K562 (cell line): ENCODE measurements around the gene DDIT3. TPM values are rescaled to one million over a fixed set of nuclear protein-coding genes. Genes with fewer than 3 reads are reported as not detected.

Experiments used
- ATAC-seq: fragments of 200-7000 bp; cut with Tn5 transposase; 3 replicates; pipeline ENCODE4 v1.9.1; 2020; ENCODE audit warnings: moderate library complexity
- BruUV-seq: library from RNA; stranded (reverse); fragments of 400-500 nt; replicated peaks from 2 replicates; lab custom pipeline; 2021; lab: Mats Ljungman, UMichigan
- CTCF ChIA-PET: fragments of 300-600 bp; formaldehyde crosslinking; extraction: SDS; loops from one replicate; lab custom pipeline; 2021; ENCODE audit warnings: low intra/inter-chr PET ratio; lab: Yijun Ruan, JAX
- POLR2A ChIA-PET: fragments of 300-600, 350-650 bp; sonication (Branson Sonifier 250); formaldehyde crosslinking; extraction: SDS; loops from one replicate; lab custom pipeline; 2021; ENCODE audit warnings: antibody characterized with exemption, inconsistent platforms; lab: Yijun Ruan, JAX
- DNase-seq, 4 experiments: peaks; one replicate each; pipeline versions ENCODE4 v3.0.0 to v3.0.0-alpha.2; 2011 to 2018; ENCODE audit warnings: low spot score in 3 of 4, mixed read lengths in 3 of 4; ENCODE audit errors: extremely low read depth in 1 of 4
- FAIRE-seq: peaks from 2 replicates; lab custom pipeline; 2011; peaks lifted over from hg19 to GRCh38; lab: Jason Lieb, UNC
- H2AFZ ChIP-seq: 2 replicates; pipeline ENCODE4 v1.6.0; 2011; ENCODE audit warnings: low read depth, low read length, control low read depth, inconsistent platforms
- H3K27ac ChIP-seq: fragments of 200-600 bp; 3 replicates; pipeline ENCODE4 v1.8.0; 2011; ENCODE audit warnings: low read depth, mild to moderate bottlenecking, control low read depth, inconsistent platforms, low read length, moderate library complexity, mixed read lengths; ENCODE audit errors: extremely low read depth
- H3K27me3 ChIP-seq, 2 experiments: fragments of 300-600 bp in 1 of 2; 2 replicates in 1 of 2; 3 replicates in 1 of 2; pipeline versions ENCODE4 v1.6.0 to v1.8.0; 2011; ENCODE audit warnings: inconsistent platforms in 2 of 2, low read length in 2 of 2, mild to moderate bottlenecking in 1 of 2, mixed read lengths in 1 of 2, moderate library complexity in 1 of 2; ENCODE audit not compliant: control insufficient read depth in 2 of 2, insufficient read depth in 2 of 2
- H3K36me3 ChIP-seq: fragments of 300-600 bp; 3 replicates; pipeline ENCODE4 v1.8.0; 2011; ENCODE audit warnings: mild to moderate bottlenecking, low read length, inconsistent platforms; ENCODE audit not compliant: control insufficient read depth, insufficient read depth
- H3K4me1 ChIP-seq, 2 experiments: fragments of 200-600 bp in 1 of 2; replicated peaks in 1 of 2; 2 replicates in 1 of 2; 3 replicates in 1 of 2; pipeline versions ENCODE4 v1.5.1 to v1.8.0; 2011; ENCODE audit warnings: inconsistent platforms in 2 of 2, low read length in 2 of 2, mild to moderate bottlenecking in 1 of 2, mixed read lengths in 1 of 2, moderate library complexity in 1 of 2; ENCODE audit not compliant: control insufficient read depth in 2 of 2, insufficient read depth in 2 of 2
- H3K4me2 ChIP-seq: 2 replicates; pipeline ENCODE4 v1.6.1; 2011; ENCODE audit warnings: low read length, control low read depth, inconsistent platforms, mixed read lengths; ENCODE audit not compliant: insufficient read depth
- H3K4me3 ChIP-seq: fragments of 200-600 bp; sonication (generic), shearing (Covaris generic); 2 replicates; pipeline ENCODE4 v1.5.1; 2016; ENCODE audit warnings: control low read depth, inconsistent platforms
- H3K79me2 ChIP-seq: fragments of 200-600 bp; 3 replicates; pipeline ENCODE4 v1.8.0; 2011; ENCODE audit warnings: low read length, inconsistent platforms; ENCODE audit not compliant: control insufficient read depth, insufficient read depth
- H3K9ac ChIP-seq, 2 experiments: 2 replicates each; pipeline versions ENCODE4 v1.6.0 to v1.6.1; 2011; ENCODE audit warnings: low read depth in 2 of 2, low read length in 2 of 2, control low read depth in 1 of 2, inconsistent platforms in 1 of 2, mild to moderate bottlenecking in 1 of 2, mixed read lengths in 1 of 2; ENCODE audit not compliant: insufficient read depth in 1 of 2
- H3K9me1 ChIP-seq: one replicate; pipeline ENCODE4 v1.6.0; 2011; ENCODE audit warnings: inconsistent platforms, mild to moderate bottlenecking, low read length, moderate library complexity; ENCODE audit not compliant: control insufficient read depth, insufficient read depth
- H3K9me3 ChIP-seq: replicated peaks from 2 replicates; pipeline ENCODE4 v1.5.1; 2011; ENCODE audit warnings: low read depth, low read length, inconsistent platforms; ENCODE audit not compliant: control insufficient read depth, insufficient read depth
- H4K20me1 ChIP-seq: replicated peaks from 2 replicates; pipeline ENCODE4 v1.6.1; 2011; ENCODE audit warnings: low read length, inconsistent platforms, mixed read lengths; ENCODE audit not compliant: control insufficient read depth, insufficient read depth
- FOXA3 ChIP-seq, 2 experiments: fragments of 450-650 bp in 1 of 2; sonication (generic) in 1 of 2; formaldehyde crosslinking; IDR thresholded peaks in 1 of 2; conservative IDR thresholded peaks in 1 of 2; 2 replicates each; pipeline versions ENCODE4 v1.4.0 to v1.8.0; 2020 to 2022; ENCODE audit warnings: mild to moderate bottlenecking in 2 of 2, missing genetic modification reagents in 1 of 2
- GABPB1 ChIP-seq: sonication (generic); formaldehyde crosslinking; IDR thresholded peaks from 2 replicates; pipeline ENCODE4 v1.8.0; 2022; ENCODE audit warnings: mild to moderate bottlenecking, missing genetic modification reagents
- GTF2F1 ChIP-seq: IDR thresholded peaks from 2 replicates; pipeline ENCODE4 v1.6.1; 2011; ENCODE audit warnings: low read depth, low read length, improper control_type of control experiment
- MYNN ChIP-seq, 2 experiments: sonication (generic); formaldehyde crosslinking in 1 of 2; IDR thresholded peaks; 2 replicates each; pipeline versions ENCODE4 v1.5.0 to v1.6.1; 2016 to 2020; ENCODE audit warnings: antibody characterized with exemption in 1 of 2, missing genetic modification reagents in 1 of 2
- NCOA2 ChIP-seq, 2 experiments: fragments of 450-650 bp; IDR thresholded peaks; 2 replicates each; pipeline ENCODE4 v1.6.1; 2018; ENCODE audit warnings: mild to moderate bottlenecking in 2 of 2, moderate library complexity in 1 of 2; ENCODE audit not compliant: partially characterized antibody in 2 of 2
- NR2C1 ChIP-seq, 2 experiments: fragments of 450-650 bp; IDR thresholded peaks; 2 replicates each; pipeline ENCODE4 v1.6.1; 2017; ENCODE audit warnings: mild to moderate bottlenecking in 2 of 2, antibody characterized with exemption in 1 of 2, inconsistent platforms in 1 of 2, missing compliant biosample characterization in 1 of 2, missing genetic modification characterization in 1 of 2
- POLR2AphosphoS5 ChIP-seq: IDR thresholded peaks from 2 replicates; pipeline ENCODE4 v1.6.1; 2011; ENCODE audit warnings: mild to moderate bottlenecking, low read depth, low read length, moderate library complexity; ENCODE audit not compliant: control insufficient read depth, insufficient read depth
- POLR2B ChIP-seq: fragments of 450-650 bp; IDR thresholded peaks from 2 replicates; pipeline ENCODE4 v1.6.1; 2018; ENCODE audit warnings: low read depth; ENCODE audit not compliant: partially characterized antibody
- PYGO2 ChIP-seq: fragments of 450-650 bp; IDR thresholded peaks from 2 replicates; pipeline ENCODE4 v1.6.1; 2016; ENCODE audit warnings: mild to moderate bottlenecking, missing genetic modification characterization, moderate library complexity, missing compliant biosample characterization
- SMAD3 ChIP-seq: fragments of 450-650 bp; formaldehyde crosslinking; conservative IDR thresholded peaks from 2 replicates; pipeline ENCODE4 v1.4.0; 2020; ENCODE audit warnings: mild to moderate bottlenecking
- TAF9B ChIP-seq: fragments of 450-650 bp; IDR thresholded peaks from 2 replicates; pipeline ENCODE4 v1.6.1; 2018; ENCODE audit warnings: mild to moderate bottlenecking; ENCODE audit not compliant: partially characterized antibody
- ZBTB8A ChIP-seq: fragments of 450-650 bp; IDR thresholded peaks from 2 replicates; pipeline ENCODE4 v1.6.1; 2018; ENCODE audit warnings: mild to moderate bottlenecking, moderate library complexity; ENCODE audit not compliant: partially characterized antibody
- ZFX ChIP-seq: sonication (generic); formaldehyde crosslinking; IDR thresholded peaks from 2 replicates; pipeline ENCODE4 v1.8.0; 2022; ENCODE audit warnings: mild to moderate bottlenecking, missing genetic modification reagents, moderate library complexity
- ZKSCAN1 ChIP-seq: fragments of 150-350 bp; IDR thresholded peaks from 2 replicates; pipeline ENCODE4 v1.6.1; 2016; ENCODE audit warnings: low read depth, low read length
- WGBS: fragments of 100-300 bp; shearing (Covaris generic); methylation state at CpG from one replicate; pipeline ENCODE4 v1.1.6; 2016; ENCODE audit warnings: low coverage, mixed read lengths; ENCODE audit not compliant: insufficient coverage; ENCODE audit errors: missing lambda C conversion rate; 5-methylcytosine and 5-hydroxymethylcytosine counted together
- in situ Hi-C: fragments of 300-500 bp; cut with MboI; formaldehyde crosslinking; loops from 4 replicates; pipeline ENCODE4 v1.15.0; 2018; ENCODE audit warnings: inconsistent platforms, mixed read lengths
- intact Hi-C: fragments of 100-400 bp; cut with micrococcal nuclease; formaldehyde crosslinking; loops from 2 replicates; pipeline ENCODE4 v1.14.2; 2022
- polyA plus RNA-seq, 8 experiments: library from polyadenylated mRNA; depleted of rRNA in 4 of 8; stranded (reverse) in 5 of 8; unstranded in 3 of 8; fragments of >200 nt; fragmentation: Nextera tagmentation in 2 of 8; fragmentation: Illumina TruSeq in 1 of 8; extraction: Ambion mirVana in 2 of 8; extraction: Trizol in 1 of 8; gene quantifications; 2 replicates each; pipeline versions ENCODE4 v1.2.1 to v1.2.3, GENCODE V29; 2011 to 2014; ENCODE audit warnings: inconsistent platforms in 1 of 8, missing spikeins in 1 of 8
- total RNA-seq, 7 experiments: library from RNA; depleted of rRNA in 6 of 7; stranded (reverse); fragments of >200 nt in 6 of 7; fragmentation: Illumina TruSeq in 2 of 7; extraction: Trizol in 2 of 7; gene quantifications; 2 replicates each; pipeline versions ENCODE4 v1.2.1 to v1.2.3, GENCODE V29; 2011 to 2021; ENCODE audit warnings: low replicate concordance in 1 of 7
- TF ChIP-seq, protein P1 (sequence below): fragments of 250-450 bp; sonication (Bioruptor Pico); IDR thresholded peaks from 2 replicates; pipeline ENCODE4 v1.5.0; 2021; ENCODE audit warnings: mild to moderate bottlenecking, borderline replicate concordance
- TF ChIP-seq, protein P2 (sequence below): fragments of 450-650 bp; conservative IDR thresholded peaks from 2 replicates; pipeline ENCODE4 v1.6.1; 2016; ENCODE audit warnings: missing genetic modification characterization, low read depth, mild to moderate bottlenecking, missing compliant biosample characterization, moderate library complexity

The DDIT3 gene
- total and polyA plus RNA-seq, 9 of the 15 experiments (the other 6 are each of a cell fraction or from before 2014, with no cell fraction given) = 59.1 to 272 (median 89.9) TPM

DNA sequence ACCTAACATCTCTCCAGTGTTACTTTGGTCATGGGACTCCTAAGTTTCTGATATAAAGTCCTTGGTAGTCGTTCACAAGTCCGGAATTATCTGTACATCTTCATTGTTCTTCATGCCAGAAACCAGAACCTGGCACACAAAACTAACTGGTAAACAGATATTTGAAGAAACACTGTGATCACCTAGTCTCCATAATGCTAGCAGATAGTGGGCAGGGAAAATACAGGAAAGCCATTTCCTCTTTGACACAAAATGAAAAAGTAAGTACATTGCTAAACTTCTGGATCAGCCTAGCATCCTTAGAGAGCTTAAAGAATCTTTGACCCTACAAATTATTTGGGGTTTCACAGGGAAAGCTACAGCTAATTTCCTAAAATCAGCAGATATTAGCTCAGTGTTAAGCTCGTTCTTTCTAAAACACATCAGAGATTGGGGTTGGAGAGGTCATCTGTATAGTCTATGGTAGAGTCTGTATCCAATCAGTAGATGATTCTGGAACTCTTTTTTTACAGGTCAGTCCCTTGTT lies 4.8 kb downstream of the DDIT3 start (continued):
- TF ChIP-seq ZFX (CRISPR knock-in tag) (peak; percentile 22; the same call in 1 of the 2 replicates), NCOA2 (IDR thresholded peaks at IDR 0.05; ENCODE audit: partially characterized antibody in 2 of 2) (no peak), GABPB1 (no peak)

DNA sequence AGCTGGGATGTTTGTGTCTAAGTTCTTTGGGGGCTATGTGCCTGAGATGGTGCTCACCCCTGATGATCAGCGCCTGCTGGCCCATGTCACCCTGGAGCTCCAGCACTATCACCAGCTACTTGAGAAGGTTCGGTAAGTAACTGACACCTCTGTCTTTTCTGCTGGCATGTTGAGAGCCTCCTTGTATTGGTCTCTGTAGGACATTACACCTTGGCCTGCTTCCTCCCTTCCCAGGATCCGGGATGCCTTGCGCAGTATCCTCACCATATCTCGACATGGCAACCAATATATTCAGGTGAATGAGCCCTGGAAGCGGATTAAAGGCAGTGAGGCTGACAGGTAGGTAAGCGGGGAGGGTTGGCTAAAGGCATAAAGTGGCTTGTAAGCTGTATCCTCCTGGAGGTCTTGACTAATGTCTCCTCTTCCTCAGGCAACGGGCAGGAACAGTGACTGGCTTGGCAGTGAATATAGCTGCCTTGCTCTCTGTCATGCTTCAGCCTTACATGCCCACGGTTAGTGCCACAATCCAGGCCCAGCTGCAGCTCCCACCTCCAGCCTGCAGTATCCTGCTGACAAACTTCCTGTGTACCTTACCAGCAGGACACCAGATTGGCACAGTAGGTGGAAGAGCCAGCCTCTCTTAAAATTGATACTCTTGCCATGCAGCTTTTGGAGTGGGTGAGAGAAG lies 5.5 kb downstream of the DDIT3 start:
- FAIRE-seq (no peak), DNase-seq (no peak), ATAC-seq (peak; percentile 1)
- Histone ChIP-seq H3K9me1 (peaks cover 7% of the 10 kb centered on the region), H4K20me1 (peaks cover 48% of the 10 kb centered on the region), H3K9me3 (no peaks in the 10 kb centered on the region), H3K4me3 (no peak overlapping the region), H3K79me2 (peaks cover 36% of the 10 kb centered on the region), H3K27ac (peak overlapping the region; percentile 31; the same call in 2 of the 3 replicates), H2AFZ (no peak overlapping the region), H3K36me3 (peaks cover 95% of the 10 kb centered on the region), H3K9ac (no peak overlapping the region), H3K4me1 (peaks cover 1 to 21% of the 10 kb centered on the region in 2 experiments), H3K27me3 (no peaks in the 10 kb centered on the region), H3K4me2 (no peak overlapping the region)
- no TSS peak for BruUV-seq
- intact Hi-C loops (no loop called here), in situ Hi-C loops (no loop called here)
- whole genome bisulfite sequencing = 87% methylated on average over 8 of the region's 9 CpGs
- ChIA-PET POLR2A (interaction anchor here (0.6 to 10.1 kb wide), 15 partner anchors 9 to 351 kb away, joined by 3 to 184 read pairs (median 4); partner anchors contain the start of gene TSPAN31), CTCF (no interaction called here)
- TF ChIP-seq GTF2F1 (no peak), TAF9B (no peak), ZKSCAN1 (no peak), FOXA3 (CRISPR knock-in tag; conservative IDR thresholded peaks at IDR 0.05 in 1 of 2, IDR thresholded peaks at IDR 0.05 in 1 of 2) (no peak), PYGO2 (no peak), POLR2AphosphoS5 (peak; percentile 48), SMAD3 (CRISPR knock-in tag) (0 out of 2 replicates have a peak, but pooled peaks have one; percentile 32), NR2C1 (IDR thresholded peaks at IDR 0.05) (no peak), NR2C1 (tag; IDR thresholded peaks at IDR 0.05) (no peak), POLR2B (peak; percentile 9), MYNN (IDR thresholded peaks at IDR 0.05) (peak; percentile 70; the same call in 1 of the 2 replicates), MYNN (CRISPR knock-in tag; IDR thresholded peaks at IDR 0.05) (no peak; the same call in 1 of the 2 replicates), ZBTB8A (no peak)
- TF ChIP-seq, protein P1, sequence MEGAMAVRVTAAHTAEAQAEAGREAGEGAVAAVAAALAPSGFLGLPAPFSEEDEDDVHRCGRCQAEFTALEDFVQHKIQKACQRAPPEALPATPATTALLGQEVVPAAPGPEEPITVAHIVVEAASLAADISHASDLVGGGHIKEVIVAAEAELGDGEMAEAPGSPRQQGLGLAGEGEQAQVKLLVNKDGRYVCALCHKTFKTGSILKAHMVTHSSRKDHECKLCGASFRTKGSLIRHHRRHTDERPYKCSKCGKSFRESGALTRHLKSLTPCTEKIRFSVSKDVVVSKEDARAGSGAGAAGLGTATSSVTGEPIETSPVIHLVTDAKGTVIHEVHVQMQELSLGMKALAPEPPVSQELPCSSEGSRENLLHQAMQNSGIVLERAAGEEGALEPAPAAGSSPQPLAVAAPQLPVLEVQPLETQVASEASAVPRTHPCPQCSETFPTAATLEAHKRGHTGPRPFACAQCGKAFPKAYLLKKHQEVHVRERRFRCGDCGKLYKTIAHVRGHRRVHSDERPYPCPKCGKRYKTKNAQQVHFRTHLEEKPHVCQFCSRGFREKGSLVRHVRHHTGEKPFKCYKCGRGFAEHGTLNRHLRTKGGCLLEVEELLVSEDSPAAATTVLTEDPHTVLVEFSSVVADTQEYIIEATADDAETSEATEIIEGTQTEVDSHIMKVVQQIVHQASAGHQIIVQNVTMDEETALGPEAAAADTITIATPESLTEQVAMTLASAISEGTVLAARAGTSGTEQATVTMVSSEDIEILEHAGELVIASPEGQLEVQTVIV (CRISPR knock-in tag) = no peak
- TF ChIP-seq, protein P2, sequence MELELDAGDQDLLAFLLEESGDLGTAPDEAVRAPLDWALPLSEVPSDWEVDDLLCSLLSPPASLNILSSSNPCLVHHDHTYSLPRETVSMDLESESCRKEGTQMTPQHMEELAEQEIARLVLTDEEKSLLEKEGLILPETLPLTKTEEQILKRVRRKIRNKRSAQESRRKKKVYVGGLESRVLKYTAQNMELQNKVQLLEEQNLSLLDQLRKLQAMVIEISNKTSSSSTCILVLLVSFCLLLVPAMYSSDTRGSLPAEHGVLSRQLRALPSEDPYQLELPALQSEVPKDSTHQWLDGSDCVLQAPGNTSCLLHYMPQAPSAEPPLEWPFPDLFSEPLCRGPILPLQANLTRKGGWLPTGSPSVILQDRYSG (tag) = no peak
